Motor neuron (in vitro differentiated cells): Measurements from ENCODE around the gene HSPA12B. TPM values are rescaled to one million over a fixed set of nuclear protein-coding genes. Genes with fewer than 3 reads are reported as not detected.

Experiments
- ATAC-seq, 8 experiments: fragments of 200-7000 bp; cut with Tn5 transposase; replicated peaks in 6 of 8; 2 replicates each; pipeline ENCODE4 v1.8.0; 2021; ENCODE audit warnings: mild to moderate bottlenecking in 8 of 8, moderate library complexity in 8 of 8
- H3K27ac ChIP-seq, 2 donors: fragments of 250-450 bp; sonication (Bioruptor Pico); 2 replicates each; pipeline ENCODE4 v1.9.0; 2021; ENCODE audit warnings: antibody characterized with exemption in 2 of 2, mild to moderate bottlenecking in 2 of 2, moderate library complexity in 1 of 2
- H3K4me1 ChIP-seq, 2 donors: fragments of 250-450 bp; sonication (Bioruptor Pico); replicated peaks in 1 of 2; 2 replicates each; pipeline ENCODE4 v1.6.1; 2021; ENCODE audit warnings: antibody characterized with exemption in 2 of 2, mild to moderate bottlenecking in 2 of 2, moderate library complexity in 1 of 2
- H3K4me3 ChIP-seq, 5 donors: fragments of 250-450 bp; sonication (Bioruptor Pico); 2 replicates each; pipeline ENCODE4 v1.9.0; 2021; ENCODE audit warnings: antibody characterized with exemption in 5 of 5, mild to moderate bottlenecking in 5 of 5, moderate library complexity in 4 of 5
- WGBS, 10 experiments: fragments of 450-650 bp; shearing (Covaris generic); methylation state at CpG; one replicate each; pipeline ENCODE4 v1.0.0; 2022; 5-methylcytosine and 5-hydroxymethylcytosine counted together
- in situ Hi-C, 9 experiments: fragments of 400-800 bp; cut with MboI; loops; one replicate each; pipeline ENCODE4 v1.15.0; 2021; ENCODE audit warnings: low sequenced_read_pairs in 9 of 9, low pct_unique_long_range_greater_than_20kb in 2 of 9; ENCODE audit not compliant: unreplicated experiment in 9 of 9
- total RNA-seq, 8 experiments: library from RNA; unstranded; fragments of 300-600 nt; gene quantifications; 2 replicates each; pipeline versions ENCODE4 v1.2.3 to v1.2.4, GENCODE V29; 2022

Gene HSPA12B
- total RNA-seq, 8 experiments from 2014 or later = 0.23 to 16.4 (median 0.53) TPM

GRCh38 chr20:3727401-3728021 lies 5.0 kb upstream of the HSPA12B start:
- WGBS, 10 experiments = 0 to 80% (median 33%) methylated on average over 1 to 10 of the region's 11 CpGs
- Histone ChIP-seq H3K4me1 (peaks cover 4 to 13% of the 10 kb centered on the region in 2 donors), H3K4me3 (no peak overlapping the region), H3K27ac (no peak overlapping the region)
- peak in 7 of 8 experiments; percentile 20 to 69 (median 42) for ATAC-seq
- in situ Hi-C loops = no loop called here

GRCh38 chr20:3728354-3728753 lies 4.1 kb upstream of the HSPA12B start:
- 67 to 80% (median 75%) methylated on average over 1 to 4 of the region's 5 CpGs; no CpG with 5 or more reads in 7 of the 10 experiments for WGBS, 10 experiments
- in situ Hi-C loops = no loop called here
- Histone ChIP-seq H3K27ac (no peak overlapping the region), H3K4me3 (no peak overlapping the region), H3K4me1 (peaks cover 4 to 17% of the 10 kb centered on the region in 2 donors)
- no peak for ATAC-seq

DNA sequence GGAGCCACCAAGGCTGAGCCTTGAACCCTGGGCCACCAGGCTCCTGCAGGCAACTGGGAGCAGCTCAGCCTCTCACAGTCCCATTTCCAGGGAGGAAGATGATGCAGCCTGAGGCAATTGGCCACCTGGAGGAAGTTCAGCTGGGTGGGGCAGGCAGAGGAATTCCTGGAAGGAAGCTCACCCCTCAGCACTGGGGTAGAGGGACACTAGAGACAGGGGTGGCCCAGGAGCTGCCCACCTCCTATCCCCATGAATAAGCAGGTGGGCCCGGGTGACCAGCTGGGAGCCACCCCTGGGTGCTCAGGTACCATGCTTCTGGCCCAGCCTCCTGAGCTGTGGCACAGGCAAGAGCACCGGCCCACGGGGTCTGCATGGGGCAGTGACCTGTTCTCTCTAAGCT lies 3.6 kb upstream of the HSPA12B start:
- Histone ChIP-seq H3K4me1 (peaks cover 4 to 17% of the 10 kb centered on the region in 2 donors), H3K4me3 (no peak overlapping the region), H3K27ac (no peak overlapping the region)
- WGBS, 10 experiments = 86% methylated on average over 2 of the region's 3 CpGs; no CpG with 5 or more reads in 9 of the 10 experiments
- no peak for ATAC-seq
- in situ Hi-C loops = no loop called here

DNA sequence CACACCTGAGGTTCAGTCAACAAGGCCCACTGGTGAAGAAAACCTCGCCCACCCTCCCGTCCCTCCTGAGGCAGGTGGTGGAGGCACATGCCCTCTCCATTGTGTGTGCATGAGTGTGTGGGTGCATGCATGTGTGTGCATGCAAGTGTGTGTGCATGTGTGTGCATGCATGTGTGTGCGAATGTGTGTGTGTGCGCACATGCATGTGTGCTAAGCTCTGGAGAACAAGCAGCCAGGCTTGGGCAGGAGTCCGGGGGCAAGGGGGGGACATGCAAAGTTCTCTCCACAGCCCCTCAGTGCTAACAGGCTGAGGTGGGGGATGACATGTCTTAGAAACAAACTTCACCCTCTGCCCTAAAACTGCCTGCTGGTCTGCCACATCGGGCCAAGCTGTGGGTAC lies 3.1 kb upstream of the HSPA12B start:
- Histone ChIP-seq H3K27ac (no peak overlapping the region), H3K4me3 (no peak overlapping the region), H3K4me1 (peaks cover 4 to 17% of the 10 kb centered on the region in 2 donors)
- in situ Hi-C loops = no loop called here
- no peak for ATAC-seq
- 60 to 100% (median 85%) methylated on average over 1 to 2 of the region's 6 CpGs; no CpG with 5 or more reads in 6 of the 10 experiments for WGBS, 10 experiments

- peak in 2 of 8 experiments; percentile 12 to 13 for ATAC-seq
- Histone ChIP-seq H3K4me3 (no peak overlapping the region), H3K27ac (no peak overlapping the region), H3K4me1 (peaks cover 4 to 17% of the 10 kb centered on the region in 2 donors)
- in situ Hi-C loops = no loop called here
- WGBS, 10 experiments = 0 to 100% (median 24%) methylated on average over 1 to 3 of the region's 8 CpGs; no CpG with 5 or more reads in 4 of the 10 experiments
These were observed 2.5 kb upstream of the HSPA12B start for GRCh38 chr20:3729811-3730540.

DNA sequence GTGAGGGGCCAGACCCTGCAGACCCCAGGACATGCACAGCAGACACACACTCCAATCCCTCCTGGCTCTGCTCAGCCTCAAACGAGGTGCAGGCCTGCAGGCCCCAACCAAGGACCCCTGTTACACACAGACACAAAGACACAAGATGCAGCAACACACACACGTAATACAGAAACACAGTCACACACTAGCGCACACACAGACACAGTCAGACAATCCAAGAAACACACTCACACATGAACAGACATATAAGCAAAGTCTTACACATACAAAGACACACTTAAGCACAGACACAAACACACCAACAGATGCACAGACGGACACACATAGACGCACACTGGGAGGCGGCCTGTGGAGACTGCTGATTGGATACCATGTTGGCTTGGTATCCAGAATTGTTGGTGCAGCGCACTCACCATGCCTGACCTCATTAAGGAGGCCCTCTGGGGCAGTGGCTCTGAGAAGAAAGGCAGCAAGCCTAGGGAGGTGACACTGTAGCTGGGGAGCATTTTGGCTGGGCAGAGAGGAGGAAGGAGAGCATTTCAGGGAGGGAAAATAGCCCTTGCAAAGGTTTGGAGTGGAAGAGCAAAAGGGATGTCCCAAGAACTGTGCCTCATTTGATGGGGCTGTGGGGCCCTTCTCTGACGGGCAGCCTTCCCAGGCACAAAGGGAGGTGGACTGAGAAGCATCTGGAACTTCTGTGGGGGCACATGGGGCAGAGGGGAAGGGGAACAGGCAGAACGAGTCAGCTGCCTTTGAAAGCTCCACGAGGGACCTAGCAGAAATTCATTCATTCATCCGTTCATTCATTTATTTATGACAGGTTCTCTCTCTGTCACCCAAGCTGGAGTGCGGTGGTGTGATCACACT lies 1.4 kb upstream of the HSPA12B start:
- in situ Hi-C loops = no loop called here
- WGBS, 10 experiments = 20 to 100% (median 89%) methylated on average over 1 to 7 of the region's 12 CpGs; no CpG with 5 or more reads in 4 of the 10 experiments
- H3K4me1 ChIP-seq = peaks cover 4 to 18% of the 10 kb centered on the region in 2 donors
- H3K4me3 ChIP-seq = no peak overlapping the region
- peak in 2 of 8 experiments; percentile 1 to 12 for ATAC-seq
- H3K27ac ChIP-seq = no peak overlapping the region

DNA sequence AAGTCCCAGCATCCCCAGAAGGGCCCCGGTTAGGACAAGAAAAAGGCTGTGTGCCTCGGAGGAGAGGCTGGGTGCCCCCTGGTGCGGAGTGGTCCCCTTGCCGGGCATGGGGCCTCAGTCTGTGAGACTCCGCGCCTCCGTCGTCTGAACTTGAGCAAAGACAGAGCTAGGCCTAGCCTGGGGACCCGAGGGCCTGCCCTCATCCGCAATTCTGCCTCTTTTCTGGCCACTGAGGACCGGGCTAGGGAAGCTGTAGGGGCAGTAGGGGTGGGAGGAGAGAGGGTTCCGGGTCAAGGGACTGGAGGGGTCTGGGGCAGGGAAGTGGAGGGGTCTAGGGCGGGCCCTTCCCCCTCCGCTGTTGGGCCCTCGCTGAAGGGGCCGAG lies 550 bp upstream of the HSPA12B start:
- 80% methylated on average over 1 of the region's 16 CpGs; no CpG with 5 or more reads in 9 of the 10 experiments for WGBS, 10 experiments
- Histone ChIP-seq H3K4me3 (no peak overlapping the region), H3K4me1 (peaks cover 4 to 21% of the 10 kb centered on the region in 2 donors), H3K27ac (no peak overlapping the region)
- in situ Hi-C loops = no loop called here
- peak in 2 of 8 experiments; percentile 3 to 42 for ATAC-seq

- 0 to 100% (median 87%) methylated on average over 1 to 11 of the region's 20 CpGs; no CpG with 5 or more reads in 5 of the 10 experiments for WGBS, 10 experiments
- ATAC-seq = peak in 2 of 8 experiments; percentile 14 to 15
- Histone ChIP-seq H3K4me1 (peaks cover 0 to 24% of the 10 kb centered on the region in 2 donors), H3K4me3 (no peak overlapping the region), H3K27ac (no peak overlapping the region)
- in situ Hi-C loops = no loop called here
These were observed 872 bp downstream of the HSPA12B start for GRCh38 chr20:3733119-3733995.

DNA sequence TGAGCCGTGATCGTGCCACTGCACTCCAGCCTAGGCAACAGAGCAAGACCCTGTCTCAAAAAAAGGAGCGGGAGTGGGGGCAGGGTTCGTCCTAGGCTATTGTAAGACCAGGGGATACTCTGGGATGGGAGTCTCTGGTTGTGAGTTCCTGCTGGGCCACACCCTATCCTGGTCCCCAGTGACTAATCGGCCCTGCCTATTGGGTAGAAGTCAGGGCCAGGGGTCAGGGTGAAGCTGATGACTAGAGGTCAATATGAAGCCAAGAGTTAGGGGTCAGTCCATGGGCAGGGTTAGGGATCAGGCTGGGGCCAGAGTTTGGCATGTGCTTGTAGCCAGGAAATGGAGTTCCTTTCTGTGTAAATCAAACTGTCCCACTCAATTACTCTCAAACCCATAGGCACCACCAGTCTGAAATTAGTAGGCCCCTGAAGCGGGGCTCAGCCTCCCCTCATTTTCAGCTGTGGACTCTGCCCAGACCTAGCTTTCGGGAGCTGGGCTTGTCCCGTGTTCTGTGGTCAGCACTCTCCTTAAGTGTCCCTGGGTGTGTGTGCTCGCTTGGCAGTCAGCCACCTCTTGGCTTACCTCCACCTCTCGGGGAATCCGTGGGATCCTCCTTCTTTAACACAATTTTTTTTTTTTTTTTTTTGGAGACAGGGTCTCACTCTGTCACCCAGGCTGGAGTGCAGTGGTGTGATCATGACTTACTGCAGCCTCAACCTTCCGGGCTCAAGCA lies 1.8 kb downstream of the HSPA12B start:
- WGBS, 10 experiments = 10 to 100% (median 84%) methylated on average over 1 to 11 of the region's 12 CpGs; no CpG with 5 or more reads in 3 of the 10 experiments
- ATAC-seq = peak in 2 of 8 experiments; percentile 7 to 22

DNA sequence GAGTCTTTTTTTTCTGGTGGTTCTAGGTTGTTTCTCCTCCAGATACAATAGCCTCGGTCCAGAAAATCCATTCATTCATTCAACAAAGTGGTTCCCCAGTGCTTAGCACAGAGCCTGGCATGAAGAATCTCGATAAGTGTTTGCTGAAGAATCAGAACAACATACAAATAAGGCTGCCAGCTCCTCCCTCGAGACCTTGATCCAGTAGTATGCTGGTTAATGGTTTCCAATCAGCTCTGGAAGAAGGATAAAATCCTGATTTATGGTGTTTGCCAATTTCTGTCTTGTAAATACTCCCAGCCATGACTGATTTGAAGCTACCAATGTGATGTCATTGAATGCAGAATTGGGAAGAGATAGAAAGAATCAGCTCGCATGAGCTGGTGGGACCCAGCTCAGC lies 3.3 kb downstream of the HSPA12B start:
- WGBS, 10 experiments = 66 to 100% (median 80%) methylated on average over 1 to 3 of the region's 4 CpGs; no CpG with 5 or more reads in 3 of the 10 experiments
- H3K27ac ChIP-seq = no peak overlapping the region
- peaks cover 2 to 43% of the 10 kb centered on the region in 2 donors for H3K4me1 ChIP-seq
- no peak overlapping the region for H3K4me3 ChIP-seq
- no peak for ATAC-seq
- in situ Hi-C loops = no loop called here

More for the DNA sequence above, 1.8 kb downstream of the HSPA12B start:
- Histone ChIP-seq H3K27ac (no peak overlapping the region), H3K4me1 (peaks cover 0 to 28% of the 10 kb centered on the region in 2 donors), H3K4me3 (no peak overlapping the region)
- in situ Hi-C loops = no loop called here

- Histone ChIP-seq H3K4me3 (no peak overlapping the region), H3K4me1 (peaks cover 7 to 35% of the 10 kb centered on the region in 2 donors), H3K27ac (no peak overlapping the region)
- in situ Hi-C loops = no loop called here
- 42 to 74% (median 59%) methylated on average over 1 to 6 of the region's 11 CpGs; no CpG with 5 or more reads in 1 of the 10 experiments for WGBS, 10 experiments
- peak in 2 of 8 experiments; percentile 22 to 47 for ATAC-seq
These were observed 5.9 kb downstream of the HSPA12B start for GRCh38 chr20:3738111-3739053.
